ENCODE data around the gene LATS2. TPM values are rescaled to one million over a fixed set of nuclear protein-coding genes. Genes with fewer than 3 reads are reported as not detected.

Gene LATS2
- total RNA-seq, 2 experiments from 2014 or later = 1.3 to 3.0 TPM

DNA sequence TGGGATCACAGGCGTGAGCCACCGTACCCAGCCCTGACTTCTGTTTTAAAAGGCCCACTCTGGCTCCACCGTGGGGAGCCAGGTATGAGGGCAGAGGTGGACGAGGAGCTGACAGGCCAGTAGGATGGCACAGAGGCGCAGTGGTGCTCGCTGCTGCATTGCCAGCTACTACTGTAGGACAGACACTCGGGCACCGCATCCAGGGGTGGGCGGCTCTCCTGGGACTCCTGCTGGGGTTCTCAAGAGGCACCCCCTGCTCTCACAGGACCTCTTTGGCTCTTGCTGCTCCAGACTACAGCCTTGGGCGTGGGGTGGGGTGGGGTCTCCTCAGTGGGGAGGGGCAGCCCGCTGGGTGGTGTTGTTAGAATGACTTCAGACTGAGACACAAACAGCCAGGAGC is 53.4 kb downstream of the LATS2 start:
- DNase-seq (no peak), ATAC-seq (no peak)
- H3K36me3 Mint-ChIP-seq (ENCODE audit: low read depth) = no peaks in the 10 kb centered on the region
- intact Hi-C loops (cut with micrococcal nuclease) = no loop called here
- no peaks in the 10 kb centered on the region for H3K27me3 Mint-ChIP-seq
- peaks cover 8% of the 10 kb centered on the region for H3K4me1 Mint-ChIP-seq (ENCODE audit: low read depth)
- no peak overlapping the region for H3K27ac Mint-ChIP-seq
- H3K9me3 Mint-ChIP-seq = no peaks in the 10 kb centered on the region
- POLR2A ChIA-PET = no interaction called here
- CTCF ChIA-PET = no interaction called here
- TF ChIP-seq, protein P1, sequence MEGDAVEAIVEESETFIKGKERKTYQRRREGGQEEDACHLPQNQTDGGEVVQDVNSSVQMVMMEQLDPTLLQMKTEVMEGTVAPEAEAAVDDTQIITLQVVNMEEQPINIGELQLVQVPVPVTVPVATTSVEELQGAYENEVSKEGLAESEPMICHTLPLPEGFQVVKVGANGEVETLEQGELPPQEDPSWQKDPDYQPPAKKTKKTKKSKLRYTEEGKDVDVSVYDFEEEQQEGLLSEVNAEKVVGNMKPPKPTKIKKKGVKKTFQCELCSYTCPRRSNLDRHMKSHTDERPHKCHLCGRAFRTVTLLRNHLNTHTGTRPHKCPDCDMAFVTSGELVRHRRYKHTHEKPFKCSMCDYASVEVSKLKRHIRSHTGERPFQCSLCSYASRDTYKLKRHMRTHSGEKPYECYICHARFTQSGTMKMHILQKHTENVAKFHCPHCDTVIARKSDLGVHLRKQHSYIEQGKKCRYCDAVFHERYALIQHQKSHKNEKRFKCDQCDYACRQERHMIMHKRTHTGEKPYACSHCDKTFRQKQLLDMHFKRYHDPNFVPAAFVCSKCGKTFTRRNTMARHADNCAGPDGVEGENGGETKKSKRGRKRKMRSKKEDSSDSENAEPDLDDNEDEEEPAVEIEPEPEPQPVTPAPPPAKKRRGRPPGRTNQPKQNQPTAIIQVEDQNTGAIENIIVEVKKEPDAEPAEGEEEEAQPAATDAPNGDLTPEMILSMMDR (IDR thresholded peaks at IDR 0.05) = no peak
- H3K4me3 Mint-ChIP-seq = no peak overlapping the region

DNA sequence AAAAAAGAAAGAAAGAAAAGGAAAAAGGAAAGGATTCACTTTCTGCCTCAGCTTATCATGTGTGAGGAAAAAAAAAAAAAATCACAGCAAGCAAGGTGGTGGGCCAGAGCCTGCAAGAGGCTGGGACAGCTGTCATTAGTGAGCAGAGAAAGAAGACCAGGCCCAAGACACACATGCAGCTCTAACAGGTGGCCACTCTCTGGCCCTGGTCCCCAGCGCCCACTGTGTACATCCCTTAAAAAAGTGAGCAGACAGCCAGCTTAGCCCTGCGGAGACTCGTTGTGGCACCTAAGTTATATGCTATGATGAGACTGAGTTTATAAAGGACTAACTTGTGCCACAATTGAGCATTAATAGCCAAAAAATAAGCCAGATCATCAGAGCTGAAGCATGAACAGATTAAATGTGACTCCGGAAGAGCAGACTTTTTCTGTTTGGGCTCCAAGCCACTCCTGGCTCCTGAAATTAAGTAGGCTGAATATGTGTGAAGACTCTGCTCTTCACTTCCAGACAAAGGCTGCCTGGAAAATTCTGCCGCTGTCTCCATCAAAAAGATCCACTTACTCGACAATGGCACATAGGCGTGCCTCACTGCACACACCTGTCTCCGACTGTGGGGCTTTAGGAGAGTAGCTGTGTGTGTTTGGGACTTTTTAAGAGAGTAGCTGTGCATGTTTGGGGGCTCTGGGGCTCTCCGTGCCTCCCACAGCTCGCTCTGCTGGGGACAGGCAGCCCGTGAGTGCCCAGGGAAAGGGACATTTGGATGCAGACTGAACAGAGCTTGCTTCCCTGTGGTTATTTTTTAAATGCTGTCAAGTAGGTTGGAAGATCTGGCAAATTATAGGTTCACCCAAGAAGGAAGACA is 55.0 kb downstream of the LATS2 start:
- ATAC-seq = no peak
- Mint-ChIP-seq H3K27me3 (no peaks in the 10 kb centered on the region), H3K9me3 (peaks cover 2% of the 10 kb centered on the region), H3K27ac (no peak overlapping the region), H3K36me3 (ENCODE audit: low read depth) (no peaks in the 10 kb centered on the region), H3K4me1 (ENCODE audit: low read depth) (peaks cover 8% of the 10 kb centered on the region), H3K4me3 (no peak overlapping the region)
- intact Hi-C loops (cut with micrococcal nuclease) = no loop called here
- ChIA-PET POLR2A (interaction anchor here (0.7 kb wide), 1 partner anchor 315 kb away, joined by 4 read pairs; no protein-coding TSS in a partner anchor), CTCF (no interaction called here)
- TF ChIP-seq, protein P1 (IDR thresholded peaks at IDR 0.05) = no peak
- no peak for DNase-seq

DNA sequence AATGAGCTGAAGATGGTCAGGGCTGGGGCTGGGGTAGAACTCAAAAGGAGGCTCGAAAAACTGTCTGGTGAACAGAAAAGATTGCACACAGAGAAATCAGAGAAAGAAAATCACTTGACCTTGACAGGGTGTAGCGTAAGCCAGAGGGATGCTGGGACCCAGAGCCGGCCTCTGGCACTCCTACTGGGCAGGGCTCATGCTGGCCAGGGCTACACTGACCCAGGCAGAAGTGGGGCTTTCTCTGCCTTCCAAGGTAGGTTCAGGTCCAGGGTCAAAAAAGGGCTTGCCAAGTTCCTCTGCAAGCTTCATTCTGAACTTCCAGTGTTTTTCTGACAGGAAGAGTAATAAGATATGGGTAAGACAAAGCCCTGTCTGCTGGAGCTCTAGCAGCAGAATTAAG is 56.2 kb downstream of the LATS2 start:
- DNase-seq (no peak), ATAC-seq (no peak)
- no peaks in the 10 kb centered on the region for H3K27me3 Mint-ChIP-seq
- no peaks in the 10 kb centered on the region for H3K36me3 Mint-ChIP-seq (ENCODE audit: low read depth)
- peaks cover 2% of the 10 kb centered on the region for H3K4me1 Mint-ChIP-seq (ENCODE audit: low read depth)
- H3K4me3 Mint-ChIP-seq = no peak overlapping the region
- ChIA-PET CTCF (no interaction called here), POLR2A (no interaction called here)
- no peak overlapping the region for H3K27ac Mint-ChIP-seq
- peaks cover 3% of the 10 kb centered on the region for H3K9me3 Mint-ChIP-seq
- intact Hi-C loops (cut with micrococcal nuclease) = no loop called here
- TF ChIP-seq, protein P1 (IDR thresholded peaks at IDR 0.05) = no peak

DNA sequence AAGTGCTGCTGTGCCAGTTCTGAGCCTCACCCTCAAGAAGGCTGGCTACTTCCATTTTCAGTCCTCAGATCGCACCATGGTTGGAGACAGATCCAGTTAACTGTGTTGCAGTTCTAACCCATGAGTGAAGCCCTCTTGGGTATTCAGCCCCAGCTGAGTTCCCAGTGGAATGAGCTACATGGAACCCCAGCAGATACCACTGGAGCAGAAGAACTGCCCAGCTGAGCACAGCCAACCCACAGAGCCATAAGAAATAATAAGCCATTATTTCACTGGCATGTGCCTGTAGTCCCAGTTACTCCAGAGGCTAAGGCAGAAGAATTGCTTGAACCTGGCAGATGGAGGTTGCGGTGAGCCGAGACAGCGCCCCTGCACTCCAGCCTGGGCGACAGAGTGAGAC is 59.9 kb downstream of the LATS2 start:
- H3K4me3 Mint-ChIP-seq = no peak overlapping the region
- POLR2A ChIA-PET = no interaction called here

DNA sequence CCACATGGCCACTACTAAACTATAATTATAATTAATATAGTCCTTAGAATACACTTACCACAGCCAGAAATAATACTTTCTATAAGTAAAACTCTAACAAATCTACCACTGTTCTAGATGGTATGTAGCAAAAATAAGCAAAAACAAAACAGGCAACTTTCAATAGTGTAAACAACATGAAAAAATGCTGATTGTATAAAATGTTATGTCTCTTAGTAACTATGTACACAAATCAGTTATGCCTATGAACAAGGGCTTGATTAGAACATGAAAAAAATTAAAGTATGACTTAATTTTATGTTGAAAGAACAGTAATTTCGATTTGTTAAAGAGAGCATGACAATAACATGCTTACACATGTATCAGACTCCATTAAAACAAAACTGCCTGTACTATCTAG is 60.7 kb downstream of the LATS2 start:
- ChIA-PET CTCF (no interaction called here), POLR2A (no interaction called here)
- Mint-ChIP-seq H3K27me3 (no peaks in the 10 kb centered on the region), H3K27ac (no peak overlapping the region), H3K9me3 (peaks cover 3% of the 10 kb centered on the region), H3K4me3 (no peak overlapping the region), H3K36me3 (ENCODE audit: low read depth) (no peaks in the 10 kb centered on the region), H3K4me1 (ENCODE audit: low read depth) (no peaks in the 10 kb centered on the region)
- no peak for ATAC-seq
- TF ChIP-seq, protein P1 (IDR thresholded peaks at IDR 0.05) = no peak
- intact Hi-C loops (cut with micrococcal nuclease) = no loop called here
- no peak for DNase-seq

More for the DNA sequence above, 59.9 kb downstream of the LATS2 start:
- H3K9me3 Mint-ChIP-seq = peaks cover 3% of the 10 kb centered on the region
- no peaks in the 10 kb centered on the region for H3K36me3 Mint-ChIP-seq (ENCODE audit: low read depth)
- intact Hi-C loops (cut with micrococcal nuclease) = no loop called here
- DNase-seq (no peak), ATAC-seq (no peak)
- CTCF ChIA-PET = no interaction called here
- TF ChIP-seq, protein P1 (IDR thresholded peaks at IDR 0.05) = no peak
- no peak overlapping the region for H3K27ac Mint-ChIP-seq
- no peaks in the 10 kb centered on the region for H3K4me1 Mint-ChIP-seq (ENCODE audit: low read depth)
- no peaks in the 10 kb centered on the region for H3K27me3 Mint-ChIP-seq

All from activated CD8-positive, alpha-beta T cell treated with anti-CD3 and anti-CD28 coated beads for 36 hours (primary cell).